NCI-H2227 treated with DMSO at 0.1 percent for 48 hours (cell line): ENCODE measurements around the gene CAMK1D.

ENCODE experiments used
- DNase-seq: peaks from one replicate; lab custom pipeline; 2025; lab: John Stamatoyannopoulos, UW

The CAMK1D gene

GRCh38 chr10:12561307-12561706 lies 212.0 kb downstream of the CAMK1D start:
- DNase-seq: no peak

DNA sequence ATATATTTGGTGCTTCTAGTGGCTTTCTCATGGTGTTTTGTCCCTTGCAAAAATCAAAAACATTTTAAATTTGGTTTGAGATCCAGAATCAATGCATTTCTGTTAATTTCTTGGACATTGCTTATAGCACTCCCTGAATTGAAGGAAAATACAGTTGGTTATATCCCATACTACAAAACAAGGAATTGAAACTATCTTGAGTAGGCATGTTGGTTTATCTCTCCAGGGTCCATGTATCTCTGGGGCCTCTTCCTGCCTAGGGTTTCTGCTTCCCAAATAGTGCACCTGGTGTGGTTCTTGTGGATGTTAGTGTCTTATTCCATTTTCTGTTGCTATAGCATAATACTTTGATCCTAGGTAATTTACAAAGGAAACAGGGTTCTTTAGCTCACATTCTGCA lies 212.4 kb downstream of the CAMK1D start:
- DNase-seq: no peak

DNA sequence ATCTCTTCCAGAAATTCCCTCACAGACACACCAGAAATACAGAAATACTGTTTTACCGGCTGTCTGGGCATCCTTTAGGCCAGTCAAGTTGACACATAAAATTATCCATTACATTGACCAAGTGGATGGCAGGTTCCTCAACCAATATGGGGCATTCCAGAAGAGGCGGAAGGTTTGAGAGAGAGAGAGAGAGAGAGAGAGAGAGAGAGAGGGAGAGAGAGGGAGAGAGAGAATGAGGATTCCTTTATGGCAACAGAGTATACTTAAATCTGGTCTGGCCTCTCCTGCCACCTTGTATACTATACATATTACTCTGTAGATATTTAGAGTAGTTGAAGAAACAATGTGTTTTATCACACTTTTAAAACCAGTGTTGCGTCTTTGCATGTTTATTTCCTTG lies 214.1 kb downstream of the CAMK1D start:
- DNase-seq: no peak

DNA sequence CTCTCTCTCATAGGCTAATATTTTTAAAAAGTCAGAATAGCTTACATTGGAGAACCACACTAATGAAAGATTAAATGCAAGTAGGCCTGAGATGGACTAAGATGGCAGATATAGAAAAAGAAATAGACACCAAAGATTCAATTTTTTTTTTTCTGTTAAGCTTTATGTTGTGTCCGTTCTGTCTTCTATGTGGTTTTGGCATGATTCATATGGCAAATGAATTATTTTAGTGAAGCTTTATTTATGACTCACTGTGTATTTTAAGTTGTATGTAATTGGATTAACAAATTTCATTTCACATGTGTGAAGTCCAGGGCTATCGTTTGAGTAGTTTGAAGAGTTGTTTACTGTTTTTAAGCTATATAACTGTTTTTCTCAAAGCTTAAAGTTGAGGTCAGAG lies 214.8 kb downstream of the CAMK1D start:
- DNase-seq: no peak

DNA sequence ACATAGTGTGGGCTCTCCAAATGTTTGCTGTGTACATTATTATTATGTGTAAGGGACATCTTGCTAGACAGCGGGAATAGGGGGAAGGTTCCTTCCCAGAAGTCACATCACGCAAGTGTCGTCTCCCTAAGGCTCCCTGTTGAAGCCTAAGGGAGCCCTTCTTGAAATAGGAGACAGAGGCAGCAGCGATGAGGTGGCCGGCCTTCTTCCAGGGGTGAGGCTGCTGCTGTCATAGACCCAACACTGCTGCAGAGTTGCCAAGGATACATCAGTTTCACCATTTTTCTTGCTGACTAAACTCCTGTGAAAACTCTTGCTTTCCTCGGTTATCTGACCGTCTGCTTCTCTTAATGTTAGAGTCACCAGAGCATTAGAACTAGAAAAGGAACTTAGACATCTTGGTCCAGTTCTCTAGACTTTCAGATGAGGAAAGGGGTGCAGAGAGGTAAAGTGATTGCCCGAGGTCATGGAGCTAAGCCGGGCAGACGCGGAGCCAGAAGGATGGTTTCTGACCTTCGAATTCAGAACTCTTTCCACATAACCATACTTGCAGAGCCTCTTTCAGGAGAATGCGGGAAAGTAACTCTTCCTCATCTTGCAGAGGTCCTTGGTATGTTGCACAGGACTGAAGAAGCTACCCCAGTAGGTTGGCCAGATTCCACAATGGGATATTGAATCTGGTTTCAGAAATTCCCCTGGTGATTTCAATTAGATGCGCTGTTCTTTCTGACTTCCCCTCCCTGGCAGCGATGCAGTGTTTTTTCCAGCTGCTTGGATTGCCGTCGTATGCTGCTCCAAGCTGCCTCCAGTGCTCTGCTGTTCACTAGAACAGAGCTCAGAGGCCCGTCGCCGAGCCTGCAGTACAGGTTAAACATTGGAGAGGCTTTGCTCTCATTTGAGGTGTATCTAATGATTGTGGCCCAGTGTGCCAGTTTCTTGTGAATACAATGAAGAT lies 217.1 kb downstream of the CAMK1D start:
- no peak for DNase-seq

DNA sequence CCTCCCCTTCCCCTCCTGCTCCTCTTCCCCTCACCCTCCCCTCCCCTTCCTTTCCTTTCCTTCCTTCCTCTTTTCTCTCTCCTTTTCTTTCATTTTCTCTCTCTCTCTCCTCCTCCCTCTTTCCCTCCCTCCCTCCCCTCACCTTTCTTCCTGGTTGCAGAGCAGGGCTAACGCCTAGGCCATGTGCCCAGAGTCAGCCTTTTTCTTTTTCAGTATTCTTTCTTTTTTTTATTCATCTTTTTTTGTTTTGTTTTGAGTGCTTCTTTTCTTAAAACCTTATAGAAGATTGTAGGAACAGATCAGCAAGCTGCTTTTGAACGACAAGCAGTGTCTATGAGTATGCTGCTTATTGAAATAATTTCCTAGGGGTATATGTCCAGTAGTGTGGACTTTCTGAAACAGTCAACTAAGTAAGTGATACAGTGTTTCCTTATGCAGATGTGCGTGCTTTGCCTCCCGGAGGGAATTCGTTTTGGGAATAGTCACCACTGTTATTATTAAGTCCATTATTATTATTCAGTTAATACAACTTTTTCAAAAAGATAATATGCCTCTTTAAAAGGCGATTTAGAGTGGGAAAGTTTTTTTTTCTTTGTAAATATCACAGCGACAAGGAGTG lies 219.2 kb downstream of the CAMK1D start:
- no peak for DNase-seq

GRCh38 chr10:12572281-12572680 lies 222.9 kb downstream of the CAMK1D start:
- no peak for DNase-seq

GRCh38 chr10:12577610-12578009 lies 228.3 kb downstream of the CAMK1D start:
- no peak for DNase-seq

DNA sequence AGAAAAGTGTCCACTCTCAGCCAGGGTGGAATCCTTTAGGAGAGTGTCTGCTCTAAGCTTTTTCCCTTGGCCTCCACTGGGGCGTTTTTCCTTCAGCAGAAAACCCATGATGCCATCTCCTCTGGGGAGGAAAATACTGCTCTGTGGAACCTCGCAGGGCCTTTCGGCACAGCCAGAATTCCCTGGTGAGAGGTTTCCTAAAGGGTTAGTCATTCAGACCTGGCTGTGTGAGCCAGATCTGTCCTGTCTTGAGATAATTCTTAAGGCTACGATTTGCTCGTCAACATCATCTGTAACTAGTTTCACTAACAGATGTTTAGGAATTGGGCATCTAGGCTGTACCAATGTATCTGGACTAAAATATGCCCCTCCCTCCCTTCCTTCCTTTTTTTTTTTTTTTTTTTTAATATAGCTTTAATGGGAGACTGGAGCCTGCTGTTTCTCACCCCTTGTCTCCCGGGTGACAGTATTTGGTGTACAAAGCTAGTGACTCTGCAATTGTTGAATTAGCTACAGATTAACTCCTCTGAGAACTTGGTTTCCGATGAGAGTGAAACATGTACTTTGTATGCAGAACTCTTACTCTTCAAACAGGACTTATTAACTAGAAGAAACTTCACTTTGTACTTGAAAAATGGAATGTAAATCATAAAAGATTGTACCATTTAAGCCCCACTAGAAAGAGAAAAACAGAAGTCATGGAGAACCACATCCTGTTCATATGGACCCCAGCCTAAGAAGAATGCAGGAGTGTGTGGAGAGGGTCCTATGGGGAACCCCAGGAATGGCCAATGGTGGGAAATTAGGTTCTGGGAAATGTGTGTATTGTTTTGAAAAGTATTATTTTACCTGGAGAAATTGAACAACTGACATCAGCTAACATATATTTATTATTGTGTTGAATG lies 230.9 kb downstream of the CAMK1D start:
- DNase-seq: no peak

- no peak for DNase-seq
These were observed 234.7 kb downstream of the CAMK1D start for GRCh38 chr10:12583891-12584595.

DNA sequence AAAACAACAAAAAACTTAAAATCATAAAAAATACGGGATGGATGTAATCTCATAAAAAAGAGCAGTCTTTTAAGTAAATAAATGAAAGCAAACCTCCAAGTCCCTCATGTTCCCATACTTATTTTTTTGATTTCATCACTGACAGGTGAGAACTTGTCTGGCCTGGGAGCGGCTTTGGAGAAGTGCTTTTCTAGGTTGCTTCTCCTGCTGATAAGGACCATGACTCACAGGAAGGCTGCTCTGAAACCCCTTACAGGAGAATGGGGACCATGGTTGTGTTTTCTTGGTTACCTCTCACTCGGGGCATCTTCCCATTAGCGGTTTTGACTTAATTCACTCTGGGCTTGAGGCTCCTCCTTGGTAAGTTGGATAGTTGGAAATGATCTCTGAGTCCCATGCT lies 237.4 kb downstream of the CAMK1D start:
- DNase-seq: no peak

DNA sequence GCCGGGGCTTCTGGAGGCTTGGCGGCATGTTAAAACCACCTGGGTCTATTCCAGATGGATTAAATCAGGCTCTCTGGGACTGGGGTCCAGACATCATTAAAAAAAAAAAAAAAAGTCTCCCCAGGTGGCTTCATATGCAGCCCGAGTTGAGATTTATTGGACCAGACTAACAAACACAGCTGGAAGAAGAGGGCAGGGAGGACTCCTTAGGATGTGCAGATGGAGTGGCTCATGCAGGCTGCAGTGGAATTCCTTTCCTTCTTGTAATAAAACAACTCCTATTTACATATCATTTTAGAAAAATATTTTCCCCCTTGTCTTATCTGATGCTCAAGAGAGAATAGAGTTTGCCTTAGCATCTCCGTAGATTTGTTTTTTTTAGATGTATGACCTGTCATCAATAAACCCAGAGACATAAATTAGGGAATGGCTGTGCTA lies 238.1 kb downstream of the CAMK1D start:
- DNase-seq: no peak

DNA sequence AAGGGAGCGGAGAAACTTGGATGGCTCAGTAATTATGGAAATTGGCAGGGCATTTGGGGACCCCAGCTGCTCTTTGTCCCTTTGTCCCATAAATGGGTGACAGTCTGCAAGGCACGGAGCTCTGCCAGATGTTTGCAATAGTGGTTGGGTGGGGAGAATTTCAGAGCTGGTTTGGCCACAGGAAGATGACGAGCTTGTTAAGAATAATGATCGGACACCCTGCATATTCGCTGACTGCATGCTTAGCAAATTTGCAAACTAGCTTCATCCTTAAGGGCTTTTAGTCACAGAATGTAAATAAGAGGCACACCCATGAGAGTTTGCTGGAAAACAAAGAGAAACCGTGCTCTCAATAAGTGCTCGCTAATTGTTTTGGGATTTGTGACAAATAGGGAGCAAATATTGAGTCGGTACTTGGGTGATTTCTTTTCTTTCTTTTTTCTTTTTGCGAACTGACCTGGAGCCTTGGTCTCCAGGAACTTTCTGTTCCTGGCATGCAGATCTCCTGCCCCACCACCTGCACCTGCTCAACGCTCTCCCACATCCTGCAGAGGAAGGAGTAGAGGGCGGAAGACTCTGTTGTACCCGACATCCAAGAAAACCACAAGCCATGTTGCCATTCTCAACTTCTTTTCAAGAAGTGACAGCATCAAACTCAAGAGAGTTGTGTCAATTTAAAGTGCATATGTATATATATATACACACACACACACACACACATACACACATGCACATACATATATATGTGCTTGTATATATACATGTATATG lies 238.9 kb downstream of the CAMK1D start:
- DNase-seq: no peak

DNA sequence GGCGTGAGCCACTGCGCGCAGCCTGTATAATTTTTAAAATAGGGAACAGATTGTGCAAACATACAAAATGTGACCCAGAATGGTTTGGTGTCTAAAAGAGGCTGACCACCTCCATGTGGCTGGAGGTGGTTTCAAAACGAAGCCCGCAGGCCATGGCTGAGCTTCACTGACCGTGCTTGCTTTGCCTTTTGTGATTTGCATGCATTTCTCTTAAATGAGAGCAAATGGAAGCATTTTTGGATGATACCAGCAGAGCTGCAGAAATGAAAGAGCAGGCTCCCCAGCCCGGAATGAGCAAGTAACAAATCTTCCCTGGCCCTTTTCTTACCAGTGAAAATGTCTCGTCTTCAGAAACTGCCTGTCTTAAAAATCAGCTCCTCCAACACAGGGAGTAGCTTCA lies 239.9 kb downstream of the CAMK1D start:
- DNase-seq: no peak

- no peak for DNase-seq
These were observed 240.4 kb downstream of the CAMK1D start for GRCh38 chr10:12589791-12590190.

GRCh38 chr10:12590675-12591659 lies 241.6 kb downstream of the CAMK1D start:
- no peak for DNase-seq

GRCh38 chr10:12592967-12593366 lies 243.6 kb downstream of the CAMK1D start:
- no peak for DNase-seq

DNA sequence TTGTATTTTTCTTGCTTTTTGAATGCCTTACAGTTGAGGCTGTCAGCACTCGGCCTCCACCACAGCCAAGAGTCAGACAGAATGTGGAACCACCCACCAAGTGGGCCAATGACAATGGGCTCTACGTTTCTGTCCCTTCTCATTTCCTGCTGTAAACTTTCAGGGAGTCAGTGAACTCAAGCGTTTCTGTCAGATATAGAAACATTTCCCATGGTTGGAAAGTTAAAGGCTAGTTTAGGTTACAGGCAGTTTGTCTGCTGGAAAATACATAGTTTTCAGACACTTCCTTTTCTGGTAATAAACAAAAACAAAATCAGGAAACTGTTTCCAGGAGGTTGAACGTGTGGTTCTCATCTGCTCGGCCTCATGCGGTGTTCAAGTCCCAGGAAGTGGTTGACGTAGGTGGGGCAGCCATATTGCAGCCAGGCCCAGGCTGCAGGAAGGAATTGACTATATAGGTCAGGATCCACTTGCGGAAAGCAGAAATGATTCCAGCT lies 245.1 kb downstream of the CAMK1D start:
- no peak for DNase-seq

DNA sequence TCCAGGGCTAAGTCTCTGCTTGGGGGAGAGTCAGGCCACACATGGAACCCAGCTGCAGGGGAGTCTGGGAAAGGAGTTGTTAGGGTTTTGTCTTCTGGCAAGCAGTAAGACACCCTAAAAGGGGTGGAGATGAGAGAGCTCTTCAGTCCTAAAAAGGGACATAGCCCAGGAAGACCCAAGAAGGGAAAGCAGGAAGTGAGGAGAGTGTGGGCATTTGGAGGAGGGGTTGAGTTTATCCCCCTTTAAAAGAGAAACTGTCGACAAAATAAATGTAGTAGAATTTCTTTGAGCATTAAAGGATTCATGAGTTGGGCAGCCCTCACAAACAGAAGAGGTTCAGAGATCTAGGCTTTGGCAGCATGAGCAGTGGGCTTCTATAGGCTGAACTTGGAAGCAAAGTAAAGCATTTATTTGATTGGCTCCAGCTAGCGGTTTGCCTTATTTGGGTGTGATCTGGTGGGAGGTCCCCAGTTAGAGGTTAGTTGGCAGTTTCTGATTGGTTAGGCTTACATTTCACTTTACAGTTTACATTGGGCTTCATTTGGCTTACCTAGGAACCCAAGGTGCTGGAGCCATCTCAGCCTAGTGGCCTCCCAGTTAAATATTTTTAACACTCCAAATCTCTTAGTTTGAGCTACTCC lies 246.7 kb downstream of the CAMK1D start:
- no peak for DNase-seq
